GM23248 (cell line): Measurements from ENCODE around the gene FRAT1.

ENCODE experiments used
- EZH2 ChIP-seq: fragments of 200-600 bp; sonication (generic); IDR thresholded peaks from 2 replicates; pipeline ENCODE4 v1.6.1; 2018; ENCODE audit warnings: antibody characterized with exemption, mild to moderate bottlenecking; ENCODE audit not compliant: insufficient read depth, poor library complexity, severe bottlenecking
- EZH2phosphoT487 ChIP-seq: fragments of 200-600 bp; sonication (generic); IDR thresholded peaks from 2 replicates; pipeline ENCODE4 v1.6.1; 2018; ENCODE audit warnings: antibody characterized with exemption, moderate library complexity, mild to moderate bottlenecking, low read depth; ENCODE audit not compliant: insufficient read depth

- TF ChIP-seq EZH2phosphoT487 (no peak), EZH2 (no peak)
Measured at GRCh38 chr10:97280783-97281182, 38.3 kb upstream of the FRAT1 start.
